GM12875 (cell line): Measurements from ENCODE around the gene PLEKHM3.

Source experiments
- H3K4me3 ChIP-seq: one replicate; pipeline ENCODE4 v1.5.1; 2011; ENCODE audit warnings: low read depth, low read length, control low read depth
- CTCF ChIP-seq: IDR thresholded peaks from 2 replicates; pipeline ENCODE4 v1.5.1; 2011; ENCODE audit warnings: low read depth, mild to moderate bottlenecking, control low read depth, inconsistent platforms, low read length, moderate library complexity, borderline replicate concordance; ENCODE audit not compliant: insufficient read depth

The PLEKHM3 gene

GRCh38 chr2:207833251-207833751, 192.0 kb downstream of the PLEKHM3 start:
- no peak overlapping the region for H3K4me3 ChIP-seq
- TF ChIP-seq CTCF: no peak

DNA sequence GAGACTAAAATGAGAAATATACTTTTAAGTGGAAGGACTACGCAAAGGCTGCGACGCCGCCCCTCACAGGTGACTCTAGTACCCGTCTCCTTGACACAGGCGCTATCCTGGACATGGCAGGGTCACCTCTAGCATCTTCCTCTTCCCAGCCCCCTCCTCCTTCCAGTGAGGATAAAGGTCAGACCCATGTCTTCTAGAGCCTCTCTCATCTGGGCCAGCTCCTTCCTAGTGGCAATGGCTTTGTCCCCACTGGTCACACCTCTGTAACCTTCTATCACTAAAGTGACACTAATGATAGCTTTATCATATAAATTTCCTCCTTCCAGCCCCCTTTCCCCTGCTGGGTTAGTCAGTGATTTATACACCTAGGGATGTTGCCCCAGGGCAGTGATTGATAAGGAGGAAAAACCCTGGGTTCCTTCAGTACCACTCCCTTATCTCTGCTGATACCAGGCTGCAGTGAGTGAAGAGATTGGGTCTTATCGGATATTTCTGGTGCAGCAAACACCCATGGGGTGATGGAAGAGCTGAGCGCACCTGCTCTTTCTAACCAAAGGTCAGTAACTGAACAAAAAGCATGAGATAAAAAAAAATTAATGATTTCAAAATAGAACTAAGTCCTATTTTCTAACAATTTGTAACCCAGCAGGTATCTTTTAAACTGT, 193.6 kb downstream of the PLEKHM3 start:
- TF ChIP-seq CTCF: no peak
- no peak overlapping the region for H3K4me3 ChIP-seq

GRCh38 chr2:207830778-207831438, 194.4 kb downstream of the PLEKHM3 start:
- no peak overlapping the region for H3K4me3 ChIP-seq
- TF ChIP-seq CTCF: no peak

DNA sequence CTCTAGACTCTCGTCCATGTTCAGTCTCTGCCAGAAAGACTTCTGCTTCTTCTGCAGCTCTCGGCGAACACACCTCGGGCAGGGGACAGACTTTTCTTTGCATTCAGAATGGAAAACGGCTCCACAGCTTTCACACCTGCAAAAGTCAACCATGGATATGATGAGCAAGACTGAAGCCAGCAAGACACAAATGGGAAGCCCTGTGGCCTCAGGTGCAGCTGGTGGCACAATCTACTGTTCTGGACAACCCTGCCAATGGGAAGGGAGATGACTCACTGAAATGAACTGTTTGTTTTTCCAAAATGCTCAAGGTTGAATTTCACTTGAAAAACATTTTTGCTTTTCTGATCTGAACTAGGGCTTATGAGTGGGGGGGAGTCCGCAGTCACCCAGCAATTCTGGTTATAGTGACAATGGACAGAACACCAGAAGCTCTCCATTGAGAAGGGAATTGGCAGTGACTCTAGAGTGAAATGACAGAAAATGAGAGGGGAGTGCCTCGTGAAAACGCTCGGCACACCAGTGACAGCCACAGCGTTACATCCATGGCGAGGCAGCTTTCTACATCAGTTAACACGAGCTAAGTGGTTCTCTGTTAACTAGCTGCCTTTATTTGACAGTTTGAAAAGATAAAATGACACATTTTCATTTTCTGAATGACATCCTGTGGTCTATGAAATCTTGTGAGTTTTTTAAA, 196.8 kb downstream of the PLEKHM3 start:
- no peak for TF ChIP-seq CTCF
- no peak overlapping the region for H3K4me3 ChIP-seq

GRCh38 chr2:207825978-207826377, 199.3 kb downstream of the PLEKHM3 start:
- no peak overlapping the region for H3K4me3 ChIP-seq
- TF ChIP-seq CTCF: no peak

DNA sequence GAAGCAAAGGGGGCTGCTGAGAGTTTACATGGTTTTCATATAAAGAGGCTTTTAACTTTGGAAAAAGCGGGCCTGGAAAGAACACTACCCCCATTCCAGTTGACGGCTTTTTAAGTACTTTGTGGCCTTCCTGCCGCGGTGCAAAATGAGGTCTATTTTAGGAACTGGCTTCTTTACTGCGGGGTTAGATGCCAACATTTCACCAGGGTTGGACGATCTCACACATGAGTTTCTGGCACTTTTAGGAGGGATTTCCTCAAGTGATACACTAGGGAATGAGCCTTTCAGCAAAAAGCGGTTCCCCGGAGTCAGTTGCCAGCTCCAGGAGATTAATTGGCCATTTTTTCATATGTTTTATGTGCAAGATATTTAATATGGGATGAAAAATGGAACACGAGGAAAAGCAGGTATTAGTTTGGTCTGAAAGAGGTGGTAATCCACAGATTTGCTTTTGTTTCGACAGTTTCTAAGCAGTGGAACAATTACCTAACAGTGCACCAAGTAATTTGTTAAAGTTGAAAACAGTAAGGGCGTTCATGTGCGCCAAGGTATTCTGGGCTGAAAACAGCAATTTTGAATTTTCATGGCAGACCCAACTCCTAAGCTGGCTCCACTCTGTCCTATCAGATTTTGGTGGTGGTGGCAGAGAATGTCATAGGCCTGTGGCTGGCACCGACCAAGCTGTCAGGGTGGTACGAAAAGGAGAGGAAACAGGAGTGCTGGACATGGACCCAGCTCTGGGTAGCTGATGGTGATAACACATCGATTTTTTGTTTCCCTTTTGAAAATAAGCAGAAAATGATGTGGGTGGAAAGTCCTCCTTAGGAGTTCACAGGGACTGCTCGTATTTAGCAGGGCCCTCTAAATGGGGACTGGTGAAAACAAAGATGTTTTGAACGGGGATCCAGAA, 200.0 kb downstream of the PLEKHM3 start:
- H3K4me3 ChIP-seq: no peak overlapping the region

More for the DNA sequence above, 200.0 kb downstream of the PLEKHM3 start:
- TF ChIP-seq CTCF: no peak
